HUDEP-2 (cell line): Measurements from ENCODE around the gene MPC1.
"Not testable (repeated sequence)": the region's sequence is repeated elsewhere in the genome, so short reads cannot be mapped to it uniquely, and the experiment has no call there.

Experiments
- DNase-seq, 76 experiments: peaks; one replicate each; lab custom pipeline; 2025; ENCODE audit not compliant: unreplicated experiment in 76 of 76; lab: John Stamatoyannopoulos, UW

The MPC1 gene

GRCh38 chr6:166348305-166348949, 34.3 kb downstream of the MPC1 start:
- no peak for DNase-seq

- DNase-seq, result no peak
These were observed 35.8 kb downstream of the MPC1 start for GRCh38 chr6:166346965-166347364.

- no peak for DNase-seq
These were observed 36.3 kb downstream of the MPC1 start for GRCh38 chr6:166346449-166346848.

GRCh38 chr6:166345672-166346071, 37.1 kb downstream of the MPC1 start:
- DNase-seq, result not testable (repeated sequence)

- DNase-seq, result not testable (repeated sequence)
These were observed 37.8 kb downstream of the MPC1 start for GRCh38 chr6:166344921-166345320.

GRCh38 chr6:166344240-166344639, 38.5 kb downstream of the MPC1 start:
- DNase-seq, result no peak

GRCh38 chr6:166343150-166343487, 39.6 kb downstream of the MPC1 start:
- DNase-seq, result peak in 3 of 76 experiments; percentile 18 to 53 (median 20)

- DNase-seq, result peak in 73 of 76 experiments; percentile 10 to 90 (median 72)
These were observed 40.2 kb downstream of the MPC1 start, which contains the start of gene SFT2D1 for GRCh38 chr6:166342349-166343149. Gene SFT2D1 (minus strand): TSS chr6:166342545. CDS start chr6:166342481, 64 bp downstream.

GRCh38 chr6:166341977-166342348, 40.8 kb downstream of the MPC1 start:
- DNase-seq, result peak in 3 of 76 experiments; percentile 5 to 65 (median 32)

GRCh38 chr6:166341464-166341863, 41.3 kb downstream of the MPC1 start:
- peak in 1 of 76 experiments; percentile 1 for DNase-seq

GRCh38 chr6:166338854-166339253, 43.9 kb downstream of the MPC1 start:
- no peak for DNase-seq

- DNase-seq, result no peak
These were observed 45.9 kb downstream of the MPC1 start for GRCh38 chr6:166336847-166337246.

- no peak for DNase-seq
These were observed 47.1 kb downstream of the MPC1 start for GRCh38 chr6:166335378-166336302.

- no peak for DNase-seq
These were observed 47.9 kb downstream of the MPC1 start for GRCh38 chr6:166334878-166335277.

- no peak for DNase-seq
These were observed 49.4 kb downstream of the MPC1 start for GRCh38 chr6:166333172-166333995.

- no peak for DNase-seq
These were observed 51.0 kb downstream of the MPC1 start for GRCh38 chr6:166331503-166332415.

GRCh38 chr6:166330612-166331011, 52.1 kb downstream of the MPC1 start:
- DNase-seq, result peak in 68 of 76 experiments; percentile 13 to 88 (median 58)

GRCh38 chr6:166325383-166326042, 57.2 kb downstream of the MPC1 start:
- DNase-seq, result no peak

- no peak for DNase-seq
These were observed 59.3 kb downstream of the MPC1 start for GRCh38 chr6:166323395-166323794.
